Esophagus squamous epithelium (tissue), 4 donors: ENCODE measurements around the gene NBPF19.
"Not testable (repeated sequence)": the region's sequence is repeated elsewhere in the genome, so short reads cannot be mapped to it uniquely, and the experiment has no call there.

Experiments used
- CTCF ChIP-seq, 6 experiments: fragments of 450-650 bp in 4 of 6; fragments of 200-600 bp in 2 of 6; sonication (generic) in 2 of 6; IDR thresholded peaks; one replicate each; pipeline ENCODE4 v1.5.1; 2016 to 2019; ENCODE audit warnings: antibody characterized with exemption in 6 of 6, mild to moderate bottlenecking in 4 of 6, moderate library complexity in 4 of 6
- POLR2A ChIP-seq, 4 donors: fragments of 450-650 bp; IDR thresholded peaks; one replicate each; pipeline ENCODE4 v1.6.1; 2017; ENCODE audit warnings: antibody characterized with exemption in 4 of 4, mild to moderate bottlenecking in 4 of 4, moderate library complexity in 3 of 4

GRCh38 chr1:149445451-149445850, 29.4 kb upstream of the NBPF19 start:
- TF ChIP-seq CTCF, POLR2A (IDR thresholded peaks at IDR 0.05): not testable (repeated sequence)
